Ovary (tissue), 3 donors: ENCODE data around the gene DMPK.

ENCODE experiments used
- CTCF ChIP-seq, 3 donors: fragments of 450-650 bp in 2 of 3; fragments of 200-600 bp in 1 of 3; IDR thresholded peaks; one replicate each; pipeline versions ENCODE4 v1.5.1 to v1.8.0; 2016 to 2022; ENCODE audit warnings: antibody characterized with exemption in 3 of 3, mild to moderate bottlenecking in 1 of 3
- EP300 ChIP-seq: sonication (generic); formaldehyde crosslinking; IDR thresholded peaks from one replicate; pipeline ENCODE4 v1.6.1; 2017; ENCODE audit warnings: antibody characterized with exemption
- POLR2A ChIP-seq: fragments of 450-650 bp; IDR thresholded peaks from one replicate; pipeline ENCODE4 v1.6.1; 2017; ENCODE audit warnings: antibody characterized with exemption, mild to moderate bottlenecking, moderate library complexity
- donor health status: DM: no; HTN: no; CAD: no.

GRCh38 chr19:45771311-45771933 is 10.9 kb downstream of the DMPK start:
- no peak for TF ChIP-seq CTCF (IDR thresholded peaks at IDR 0.05)
- no peak for TF ChIP-seq EP300
- no peak for TF ChIP-seq POLR2A
